CD4-positive, CD25-positive, alpha-beta regulatory T cell (primary cell): ENCODE data around the gene ALDH1L1. TPM values are rescaled to one million over a fixed set of nuclear protein-coding genes. Genes with fewer than 3 reads are reported as not detected.

ENCODE experiments used
- ATAC-seq, 2 donors: fragments of 150-1000 bp; cut with Tn5 transposase; one replicate each; pipeline ENCODE4 v1.10.0; 2021; ENCODE audit warnings: low read depth in 2 of 2, moderate number of reproducible peaks in 2 of 2, moderate library complexity in 1 of 2
- DNase-seq, 3 donors: peaks; one replicate each; pipeline versions ENCODE4 v3.0.0 to v3.0.0-alpha.2; 2012 to 2022; ENCODE audit warnings: mixed read lengths in 1 of 3
- H3K27ac ChIP-seq: one replicate; pipeline ENCODE4 v1.7.0; 2013; ENCODE audit warnings: mild to moderate bottlenecking, low read length; ENCODE audit not compliant: insufficient read depth, poor library complexity, severe bottlenecking
- H3K27me3 ChIP-seq: one replicate; pipeline ENCODE4 v1.7.0; 2013; ENCODE audit warnings: low read length; ENCODE audit not compliant: control insufficient read depth, insufficient read depth
- H3K36me3 ChIP-seq: one replicate; pipeline ENCODE4 v1.7.0; 2013; ENCODE audit warnings: mild to moderate bottlenecking, low read length, moderate library complexity; ENCODE audit not compliant: control insufficient read depth, insufficient read depth
- H3K4me1 ChIP-seq: 2 replicates; pipeline ENCODE4 v1.7.0; 2013; ENCODE audit warnings: mild to moderate bottlenecking, low read length; ENCODE audit not compliant: insufficient read depth, control insufficient read depth, poor library complexity, severe bottlenecking
- H3K4me3 ChIP-seq: one replicate; pipeline ENCODE4 v1.7.0; 2013; ENCODE audit warnings: low read depth, mild to moderate bottlenecking, low read length, moderate library complexity
- H3K9me3 ChIP-seq, 2 experiments: 1 replicate in 1 of 2; 2 replicates in 1 of 2; pipeline ENCODE4 v1.7.0; 2013; ENCODE audit warnings: low read length in 2 of 2, mild to moderate bottlenecking in 1 of 2, moderate library complexity in 1 of 2; ENCODE audit not compliant: control insufficient read depth in 2 of 2
- H3K27ac Mint-ChIP-seq, 3 donors: one replicate each; pipeline ENCODE4 v1.8.0; 2020 to 2022; ENCODE audit warnings: mild to moderate bottlenecking in 3 of 3, mixed read lengths in 3 of 3, moderate library complexity in 2 of 3
- H3K27me3 Mint-ChIP-seq: one replicate; pipeline ENCODE4 v1.8.0; 2022; ENCODE audit warnings: mild to moderate bottlenecking, mixed read lengths
- H3K36me3 Mint-ChIP-seq: one replicate; pipeline ENCODE4 v1.8.0; 2020; ENCODE audit warnings: mixed read lengths
- H3K4me1 Mint-ChIP-seq, 4 donors: one replicate each; pipeline ENCODE4 v1.8.0; 2020 to 2022; ENCODE audit warnings: mixed read lengths in 4 of 4, mild to moderate bottlenecking in 1 of 4
- H3K4me3 Mint-ChIP-seq, 4 donors: one replicate each; pipeline ENCODE4 v1.8.0; 2020 to 2022; ENCODE audit warnings: mild to moderate bottlenecking in 4 of 4, mixed read lengths in 4 of 4, moderate library complexity in 3 of 4
- H3K9me3 Mint-ChIP-seq, 7 donors: one replicate each; pipeline ENCODE4 v1.8.0; 2020 to 2022; ENCODE audit warnings: mixed read lengths in 7 of 7, mild to moderate bottlenecking in 3 of 7, moderate library complexity in 2 of 7
- polyA plus RNA-seq, 4 donors: library from polyadenylated mRNA; unstranded; fragments of 300-500 nt; fragmentation: Illumina TruSeq; gene quantifications; one replicate each; pipeline ENCODE4 v1.2.3, GENCODE V29; 2021
- total RNA-seq: library from RNA; stranded (reverse); gene quantifications from one replicate; pipeline ENCODE4 v1.2.3, GENCODE V29; 2022

The ALDH1L1 gene
- total and polyA plus RNA-seq, 5 donors from 2014 or later, result 0.08 TPM; not detected in 4

GRCh38 chr3:126210606-126211005 lies 30.2 kb upstream of the ALDH1L1 start:
- Mint-ChIP-seq H3K4me3 (no peak overlapping the region), H3K9me3 (no peaks in the 10 kb centered on the region), H3K27me3 (peaks cover 42% of the 10 kb centered on the region), H3K27ac (no peak overlapping the region), H3K4me1 (peaks cover 0 to 12% (median 0%) of the 10 kb centered on the region in 4 donors), H3K36me3 (no peaks in the 10 kb centered on the region)
- Histone ChIP-seq H3K4me3 (no peak overlapping the region), H3K9me3 (no peaks in the 10 kb centered on the region), H3K27me3 (peaks cover 11% of the 10 kb centered on the region), H3K27ac (no peak overlapping the region), H3K36me3 (no peaks in the 10 kb centered on the region), H3K4me1 (peaks cover 8% of the 10 kb centered on the region)
- DNase-seq, result no peak
- no peak for ATAC-seq

DNA sequence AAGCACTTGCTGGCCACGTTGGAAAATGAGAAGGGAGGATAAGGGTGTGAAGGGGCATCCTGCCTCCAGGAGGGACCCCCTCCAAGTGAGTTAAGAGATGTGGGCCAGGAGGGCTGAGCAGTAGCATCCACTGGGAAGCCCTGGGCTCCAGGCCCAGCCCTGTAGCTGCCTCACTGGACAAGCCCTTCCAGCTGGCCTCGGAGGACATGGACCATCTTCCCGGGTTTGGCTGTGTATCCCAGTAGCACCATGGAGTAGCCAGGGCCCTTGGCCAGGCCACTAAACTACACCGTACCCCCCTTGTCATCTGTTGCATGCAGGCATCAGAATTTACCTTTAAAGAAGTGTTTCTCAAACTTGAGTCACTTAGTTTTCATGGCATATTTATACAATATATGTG lies 29.4 kb upstream of the ALDH1L1 start:
- Mint-ChIP-seq H3K27ac (no peak overlapping the region), H3K36me3 (no peaks in the 10 kb centered on the region), H3K27me3 (peaks cover 39% of the 10 kb centered on the region), H3K4me1 (peaks cover 0 to 12% (median 0%) of the 10 kb centered on the region in 4 donors), H3K4me3 (no peak overlapping the region), H3K9me3 (peaks cover 0 to under 1% (median 0%) of the 10 kb centered on the region in 7 donors)
- Histone ChIP-seq H3K27ac (no peak overlapping the region), H3K4me3 (no peak overlapping the region), H3K27me3 (peaks cover 9% of the 10 kb centered on the region), H3K4me1 (peaks cover 8% of the 10 kb centered on the region), H3K9me3 (no peaks in the 10 kb centered on the region), H3K36me3 (no peaks in the 10 kb centered on the region)
- ATAC-seq (no peak), DNase-seq (no peak)

DNA sequence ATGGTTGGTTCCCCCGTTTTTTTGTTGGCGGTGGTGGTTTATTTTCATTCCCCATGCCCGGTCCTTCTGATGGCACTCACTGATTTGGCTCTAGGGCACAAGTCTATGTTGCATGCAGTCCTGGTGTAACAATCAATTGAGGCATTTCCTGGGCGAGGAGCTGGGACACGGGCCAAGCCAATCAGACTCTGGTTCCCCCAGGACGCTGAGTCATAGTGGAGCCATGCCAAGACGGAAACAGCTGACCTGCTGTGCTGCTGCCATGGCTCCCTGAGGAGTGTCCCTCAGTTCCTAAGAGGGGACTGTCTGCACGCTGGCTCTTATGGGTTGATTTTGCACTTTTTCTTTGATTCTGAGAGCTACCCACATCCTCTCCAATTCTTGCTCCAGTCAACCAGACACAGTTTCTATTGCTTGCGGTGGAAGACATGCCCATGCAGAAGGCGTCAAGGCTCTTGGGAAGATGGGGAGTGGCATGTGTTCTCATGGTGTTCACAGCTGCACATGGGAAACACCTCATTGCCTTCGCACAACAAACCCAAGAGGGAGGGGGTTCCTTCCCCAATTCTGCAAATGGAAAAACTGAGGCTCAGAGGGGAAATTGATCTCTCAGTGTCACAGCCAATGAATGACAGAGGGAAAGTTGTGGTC lies 28.3 kb upstream of the ALDH1L1 start:
- peaks cover 7% of the 10 kb centered on the region for H3K27me3 ChIP-seq
- DNase-seq, result no peak
- H3K4me3 ChIP-seq, result no peak overlapping the region
- Mint-ChIP-seq H3K27ac (no peak overlapping the region), H3K9me3 (peaks cover 0 to 1% (median 0%) of the 10 kb centered on the region in 7 donors), H3K27me3 (peaks cover 37% of the 10 kb centered on the region), H3K4me1 (peaks cover 0 to 11% (median 0%) of the 10 kb centered on the region in 4 donors), H3K36me3 (no peaks in the 10 kb centered on the region), H3K4me3 (no peak overlapping the region)
- H3K27ac ChIP-seq, result no peak overlapping the region
- no peak for ATAC-seq
- H3K9me3 ChIP-seq, result no peaks in the 10 kb centered on the region
- no peaks in the 10 kb centered on the region for H3K36me3 ChIP-seq
- H3K4me1 ChIP-seq, result peaks cover 8% of the 10 kb centered on the region

DNA sequence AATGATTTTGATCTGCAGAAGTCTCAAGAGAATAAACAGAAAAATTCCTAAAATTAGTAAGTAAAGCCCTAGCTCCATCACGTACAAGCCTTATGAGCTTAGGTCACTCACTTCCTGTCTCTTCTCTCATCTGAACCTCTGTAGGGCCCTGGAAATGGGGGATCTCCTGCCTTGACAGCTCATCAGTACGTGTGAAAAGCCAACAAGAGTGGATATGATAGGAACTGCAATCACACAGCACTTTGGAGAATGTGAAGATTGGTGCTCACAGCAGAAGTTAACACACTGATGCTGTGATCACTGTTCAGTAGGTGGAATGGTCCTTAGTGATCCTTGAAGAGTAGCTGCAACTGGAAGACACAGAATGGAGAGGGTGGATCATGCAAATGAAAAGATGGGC lies 27.8 kb upstream of the ALDH1L1 start:
- H3K27ac ChIP-seq, result no peak overlapping the region
- peaks cover 0 to 1% (median 0%) of the 10 kb centered on the region in 7 donors for H3K9me3 Mint-ChIP-seq
- H3K27me3 Mint-ChIP-seq, result peaks cover 34% of the 10 kb centered on the region
- H3K27ac Mint-ChIP-seq, result no peak overlapping the region
- peaks cover 5% of the 10 kb centered on the region for H3K27me3 ChIP-seq
- H3K4me1 Mint-ChIP-seq, result peaks cover 0 to 8% (median 0%) of the 10 kb centered on the region in 4 donors
- no peak overlapping the region for H3K4me3 ChIP-seq
- DNase-seq, result no peak
- no peaks in the 10 kb centered on the region for H3K9me3 ChIP-seq
- no peak for ATAC-seq
- H3K36me3 Mint-ChIP-seq, result no peaks in the 10 kb centered on the region
- H3K4me1 ChIP-seq, result peaks cover 3% of the 10 kb centered on the region
- no peak overlapping the region for H3K4me3 Mint-ChIP-seq
- H3K36me3 ChIP-seq, result no peaks in the 10 kb centered on the region

GRCh38 chr3:126207166-126207565 lies 26.8 kb upstream of the ALDH1L1 start:
- peaks cover 0 to 1% (median 0%) of the 10 kb centered on the region in 7 donors for H3K9me3 Mint-ChIP-seq
- H3K36me3 Mint-ChIP-seq, result no peaks in the 10 kb centered on the region
- ATAC-seq, result no peak
- no peak overlapping the region for H3K27ac Mint-ChIP-seq
- no peak overlapping the region for H3K4me3 Mint-ChIP-seq
- H3K27me3 ChIP-seq, result peaks cover 8% of the 10 kb centered on the region
- H3K4me1 Mint-ChIP-seq, result peaks cover 0 to 5% (median 0%) of the 10 kb centered on the region in 4 donors
- no peak overlapping the region for H3K4me3 ChIP-seq
- no peak overlapping the region for H3K27ac ChIP-seq
- H3K4me1 ChIP-seq, result no peaks in the 10 kb centered on the region
- H3K9me3 ChIP-seq, result no peaks in the 10 kb centered on the region
- no peaks in the 10 kb centered on the region for H3K36me3 ChIP-seq
- no peak for DNase-seq
- peaks cover 32% of the 10 kb centered on the region for H3K27me3 Mint-ChIP-seq

DNA sequence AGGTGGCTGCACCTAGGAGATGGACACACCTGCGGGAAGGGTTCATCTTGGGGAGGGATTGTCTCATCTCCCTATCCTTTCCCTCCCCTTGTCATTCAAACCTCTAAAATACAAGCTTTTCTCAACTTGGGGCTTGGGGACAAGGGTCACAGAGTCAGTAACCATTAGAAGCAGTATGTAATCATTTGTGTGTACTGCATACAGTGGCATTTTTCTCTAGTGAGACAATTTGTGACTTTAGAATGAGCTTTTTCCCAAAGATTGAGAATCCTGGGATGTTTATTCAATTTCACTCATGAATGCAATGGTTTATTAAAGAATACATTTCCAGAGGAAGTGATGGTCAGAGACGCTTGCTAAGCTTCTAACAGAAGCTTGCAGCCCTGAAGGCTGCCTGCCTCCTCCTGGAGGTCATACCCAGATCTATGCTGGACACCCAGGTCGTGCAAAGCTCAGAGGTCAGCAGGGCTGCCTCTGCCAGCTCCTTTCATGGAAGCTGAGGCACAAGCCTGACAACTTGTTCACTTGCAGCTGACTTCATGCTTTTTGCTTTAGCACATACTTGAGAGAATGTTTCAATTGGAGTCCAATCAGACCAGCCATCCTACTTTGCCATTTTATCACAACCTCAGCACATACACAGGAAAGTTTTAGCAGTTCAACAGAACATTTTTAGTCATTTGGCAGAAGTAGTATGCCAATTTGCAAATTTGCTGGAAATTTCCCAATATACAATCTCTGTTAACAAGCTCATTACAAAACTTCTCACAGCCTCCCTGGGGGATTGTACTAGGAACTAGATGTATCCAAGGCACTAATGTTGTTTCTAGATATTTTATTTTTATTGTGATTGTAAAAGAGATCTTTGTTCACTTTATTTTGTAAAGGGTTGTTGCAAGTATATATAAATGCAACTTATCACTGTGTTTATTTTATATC lies 25.6 kb upstream of the ALDH1L1 start:
- peaks cover 0 to 1% (median 0%) of the 10 kb centered on the region in 7 donors for H3K9me3 Mint-ChIP-seq
- DNase-seq (no peak), ATAC-seq (no peak)
- no peaks in the 10 kb centered on the region for H3K36me3 Mint-ChIP-seq
- Histone ChIP-seq H3K27me3 (peaks cover 6% of the 10 kb centered on the region), H3K36me3 (no peaks in the 10 kb centered on the region), H3K27ac (no peak overlapping the region), H3K9me3 (no peaks in the 10 kb centered on the region), H3K4me3 (no peak overlapping the region), H3K4me1 (peaks cover 2% of the 10 kb centered on the region)
- no peak overlapping the region for H3K27ac Mint-ChIP-seq
- no peaks in the 10 kb centered on the region for H3K4me1 Mint-ChIP-seq
- H3K27me3 Mint-ChIP-seq, result peaks cover 22% of the 10 kb centered on the region
- H3K4me3 Mint-ChIP-seq, result no peak overlapping the region

- ATAC-seq, result no peak
- no peaks in the 10 kb centered on the region for H3K4me1 Mint-ChIP-seq
- Histone ChIP-seq H3K27ac (no peak overlapping the region), H3K27me3 (peaks cover 3% of the 10 kb centered on the region), H3K4me1 (peaks cover 3% of the 10 kb centered on the region), H3K4me3 (no peak overlapping the region), H3K9me3 (no peaks in the 10 kb centered on the region), H3K36me3 (no peaks in the 10 kb centered on the region)
- no peak overlapping the region for H3K27ac Mint-ChIP-seq
- no peak overlapping the region for H3K4me3 Mint-ChIP-seq
- H3K36me3 Mint-ChIP-seq, result no peaks in the 10 kb centered on the region
- DNase-seq, result no peak
- H3K27me3 Mint-ChIP-seq, result peaks cover 29% of the 10 kb centered on the region
- H3K9me3 Mint-ChIP-seq, result peaks cover 0 to 1% (median 0%) of the 10 kb centered on the region in 7 donors
These were observed 22.3 kb upstream of the ALDH1L1 start for GRCh38 chr3:126202680-126203079.
